RWPE2 (cell line): ENCODE measurements around the gene NUDT1.
A peak's percentile ranks its signal among the peaks of the same experiment; 100 is the strongest.

ENCODE experiments used
- ATAC-seq: fragments of 200-7000 bp; cut with Tn5 transposase; 3 replicates; pipeline ENCODE4 v1.9.1; 2021; ENCODE audit warnings: low read depth
- DNase-seq: peaks from one replicate; pipeline ENCODE4 v3.0.0-alpha.2; 2020; ENCODE audit warnings: low spot score
- H3K27ac ChIP-seq: fragments of 450-650 bp; 2 replicates; pipeline ENCODE4 v1.5.1; 2017; ENCODE audit warnings: mild to moderate bottlenecking; ENCODE audit not compliant: poor library complexity, severe bottlenecking
- H3K27me3 ChIP-seq: fragments of 250-450 bp; sonication (Bioruptor Pico); 2 replicates; pipeline ENCODE4 v1.5.1; 2021; ENCODE audit warnings: mild to moderate bottlenecking, moderate library complexity; ENCODE audit not compliant: insufficient read depth, poor library complexity, severe bottlenecking
- H3K36me3 ChIP-seq: fragments of 250-450 bp; sonication (Bioruptor Pico); 2 replicates; pipeline ENCODE4 v1.5.1; 2020; ENCODE audit warnings: low read depth, mild to moderate bottlenecking, moderate library complexity
- H3K4me1 ChIP-seq: fragments of 250-450 bp; sonication (Bioruptor Pico); 2 replicates; pipeline ENCODE4 v1.5.1; 2021; ENCODE audit warnings: mild to moderate bottlenecking, moderate library complexity; ENCODE audit not compliant: insufficient read depth, poor library complexity, severe bottlenecking
- H3K4me3 ChIP-seq: fragments of 250-450 bp; sonication (Bioruptor Pico); 2 replicates; pipeline ENCODE4 v1.5.1; 2021; ENCODE audit warnings: mild to moderate bottlenecking, moderate library complexity; ENCODE audit not compliant: severe bottlenecking
- H3K9me3 ChIP-seq: fragments of 250-450 bp; sonication (Bioruptor Pico); 2 replicates; pipeline ENCODE4 v1.5.1; 2021; ENCODE audit warnings: mild to moderate bottlenecking, moderate library complexity; ENCODE audit not compliant: severe bottlenecking
- CTCF ChIP-seq: fragments of 450-650 bp; IDR thresholded peaks from one replicate; pipeline ENCODE4 v1.5.1; 2017; ENCODE audit warnings: mild to moderate bottlenecking, moderate library complexity; ENCODE audit not compliant: poor library complexity, severe bottlenecking

NUDT1 gene

GRCh38 chr7:2244404-2244995, 2.5 kb downstream of the NUDT1 start:
- H3K9me3 ChIP-seq: no peaks in the 10 kb centered on the region
- H3K27ac ChIP-seq: no peak overlapping the region
- peaks cover 9% of the 10 kb centered on the region for H3K4me1 ChIP-seq
- H3K27me3 ChIP-seq: no peaks in the 10 kb centered on the region
- H3K4me3 ChIP-seq: no peak overlapping the region
- no peak for TF ChIP-seq CTCF
- no peak for ATAC-seq
- no peak for DNase-seq
- peaks cover 15% of the 10 kb centered on the region for H3K36me3 ChIP-seq

GRCh38 chr7:2245883-2246675, 4.1 kb downstream of the NUDT1 start:
- DNase-seq (no peak), ATAC-seq (no peak)
- TF ChIP-seq CTCF: no peak
- Histone ChIP-seq H3K9me3 (no peaks in the 10 kb centered on the region), H3K4me3 (no peak overlapping the region), H3K27ac (no peak overlapping the region), H3K27me3 (no peaks in the 10 kb centered on the region), H3K4me1 (peaks cover 9% of the 10 kb centered on the region), H3K36me3 (no peaks in the 10 kb centered on the region)

- Histone ChIP-seq H3K4me3 (no peak overlapping the region), H3K27ac (no peak overlapping the region), H3K27me3 (no peaks in the 10 kb centered on the region), H3K4me1 (peaks cover 9% of the 10 kb centered on the region), H3K36me3 (no peaks in the 10 kb centered on the region), H3K9me3 (no peaks in the 10 kb centered on the region)
- ATAC-seq (no peak), DNase-seq (peak; percentile 45)
- TF ChIP-seq CTCF: peak; percentile 26
Measured at GRCh38 chr7:2247141-2247995, 5.3 kb downstream of the NUDT1 start.

GRCh38 chr7:2248984-2249694, 7.1 kb downstream of the NUDT1 start:
- H3K27me3 ChIP-seq: no peaks in the 10 kb centered on the region
- no peaks in the 10 kb centered on the region for H3K9me3 ChIP-seq
- no peak overlapping the region for H3K4me3 ChIP-seq
- DNase-seq (peak; percentile 77), ATAC-seq (peak; percentile 81)
- H3K4me1 ChIP-seq: peaks cover 9% of the 10 kb centered on the region
- peak; percentile 33 for TF ChIP-seq CTCF
- H3K36me3 ChIP-seq: no peaks in the 10 kb centered on the region
- H3K27ac ChIP-seq: peak overlapping the region; percentile 68
